ENCODE measurements around the gene ZNF362. TPM values are rescaled to one million over a fixed set of nuclear protein-coding genes. Genes with fewer than 3 reads are reported as not detected.
A peak's percentile ranks its signal among the peaks of the same experiment; 100 is the strongest.

ZNF362 gene
- total RNA-seq: 22.5 and 29.1 TPM in 2 replicates
- 54.3 and 55.0 TPM in 2 replicates for polyA plus RNA-seq

- peak within 1 kb of the TSS; percentile 52 for H3K4me3 ChIP-seq
- H3K36me3 ChIP-seq (replicated peaks; ENCODE audit: insufficient read depth, low read depth): no peaks in the 10 kb centered on the region
- H2AFZ ChIP-seq: peak within 1 kb of the TSS; percentile 93
- peaks cover 32% of the 10 kb centered on the region for H4K20me1 ChIP-seq (ENCODE audit: insufficient read depth, poor library complexity, severe bottlenecking)
- no peak for TF ChIP-seq EZH2 (IDR thresholded peaks at IDR 0.05; ENCODE audit: borderline replicate concordance)
- no peak for TF ChIP-seq EZH2phosphoT487 (IDR thresholded peaks at IDR 0.05; ENCODE audit: low read depth, severe bottlenecking, unreplicated experiment)
- no peaks in the 10 kb centered on the region for H3K9me3 ChIP-seq (ENCODE audit: low read depth)
- peaks cover 44% of the 10 kb centered on the region for H3K79me2 ChIP-seq
- peak; percentile 88 for DNase-seq (ENCODE audit: low spot score)
- peak within 1 kb of the TSS; percentile 91 for H3K4me2 ChIP-seq
- peak within 1 kb of the TSS; percentile 97 for H3K27ac ChIP-seq
- H3K9me2 ChIP-seq (replicated peaks; ENCODE audit: insufficient read depth): no peaks in the 10 kb centered on the region
- 0% methylated on average over 33 of the region's 88 CpGs for WGBS (ENCODE audit: low lambda C conversion rate, missing lambda C conversion rate)
- H3K27me3 ChIP-seq: no peaks in the 10 kb centered on the region
- peaks cover 38% of the 10 kb centered on the region for H3K4me1 ChIP-seq (ENCODE audit: insufficient read depth)
Measured at GRCh38 chr1:33256471-33257206, at the start of gene ZNF362. Gene ZNF362, plus strand, starts transcription at chr1:33256492. Its CDS starts 14,083 bp downstream, at chr1:33270575.

- no peaks in the 10 kb centered on the region for H3K36me3 ChIP-seq (replicated peaks; ENCODE audit: insufficient read depth, low read depth)
- H3K9me2 ChIP-seq (replicated peaks; ENCODE audit: insufficient read depth): no peaks in the 10 kb centered on the region
- no peak overlapping the region for H3K4me3 ChIP-seq
- WGBS (ENCODE audit: low lambda C conversion rate, missing lambda C conversion rate): 98% methylated on average over 3 of the region's 3 CpGs
- TF ChIP-seq EZH2phosphoT487 (IDR thresholded peaks at IDR 0.05; ENCODE audit: low read depth, severe bottlenecking, unreplicated experiment): no peak
- no peak for TF ChIP-seq EZH2 (IDR thresholded peaks at IDR 0.05; ENCODE audit: borderline replicate concordance)
- TF ChIP-seq CTCF (IDR thresholded peaks at IDR 0.05; ENCODE audit: poor library complexity): no peak
- DNase-seq (ENCODE audit: low spot score): no peak
- H3K27me3 ChIP-seq: no peaks in the 10 kb centered on the region
- H3K4me1 ChIP-seq (ENCODE audit: insufficient read depth): no peaks in the 10 kb centered on the region
- no peaks in the 10 kb centered on the region for H4K20me1 ChIP-seq (ENCODE audit: insufficient read depth, poor library complexity, severe bottlenecking)
- H3K4me2 ChIP-seq: no peak overlapping the region
- H2AFZ ChIP-seq: no peak overlapping the region
- no peaks in the 10 kb centered on the region for H3K9me3 ChIP-seq (ENCODE audit: low read depth)
- H3K27ac ChIP-seq: no peak overlapping the region
- H3K79me2 ChIP-seq: no peaks in the 10 kb centered on the region
Measured at GRCh38 chr1:33211972-33212371, 44.3 kb upstream of the ZNF362 start.

- H3K4me2 ChIP-seq: no peak overlapping the region
- no peak overlapping the region for H3K4me3 ChIP-seq
- peaks cover 7% of the 10 kb centered on the region for H3K4me1 ChIP-seq (ENCODE audit: insufficient read depth)
- no peak overlapping the region for H3K27ac ChIP-seq
- H3K36me3 ChIP-seq (replicated peaks; ENCODE audit: insufficient read depth, low read depth): no peaks in the 10 kb centered on the region
- H2AFZ ChIP-seq: no peak overlapping the region
- 69% methylated on average over 7 of the region's 7 CpGs for WGBS (ENCODE audit: low lambda C conversion rate, missing lambda C conversion rate)
- no peaks in the 10 kb centered on the region for H3K27me3 ChIP-seq
- no peaks in the 10 kb centered on the region for H3K79me2 ChIP-seq
- peak; percentile 58 for DNase-seq (ENCODE audit: low spot score)
- no peaks in the 10 kb centered on the region for H4K20me1 ChIP-seq (ENCODE audit: insufficient read depth, poor library complexity, severe bottlenecking)
- no peaks in the 10 kb centered on the region for H3K9me3 ChIP-seq (ENCODE audit: low read depth)
- TF ChIP-seq EZH2 (IDR thresholded peaks at IDR 0.05; ENCODE audit: borderline replicate concordance): no peak
- TF ChIP-seq CTCF (IDR thresholded peaks at IDR 0.05; ENCODE audit: poor library complexity): no peak
- no peak for TF ChIP-seq EZH2phosphoT487 (IDR thresholded peaks at IDR 0.05; ENCODE audit: low read depth, severe bottlenecking, unreplicated experiment)
- no peaks in the 10 kb centered on the region for H3K9me2 ChIP-seq (replicated peaks; ENCODE audit: insufficient read depth)
Measured at GRCh38 chr1:33219886-33220661, 36.2 kb upstream of the ZNF362 start.

All from hepatocyte (in vitro differentiated cells).